ENCODE data around the gene RAB3GAP2. TPM values are rescaled to one million over a fixed set of nuclear protein-coding genes. Genes with fewer than 3 reads are reported as not detected.

The RAB3GAP2 gene
- total RNA-seq, 1 experiment from 2014 or later, result 64.3 TPM

GRCh38 chr1:220316305-220316704 is 44.1 kb upstream of the RAB3GAP2 start:
- ChIA-PET POLR2A (no interaction called here), CTCF (no interaction called here)
- peaks cover 6% of the 10 kb centered on the region for H3K4me1 Mint-ChIP-seq
- no peaks in the 10 kb centered on the region; the same call in 1 of the 2 replicates for H3K27me3 Mint-ChIP-seq (ENCODE audit: low read depth)
- H3K27ac Mint-ChIP-seq, result no peak overlapping the region
- H3K9me3 Mint-ChIP-seq, result no peaks in the 10 kb centered on the region
- ATAC-seq, result no peak
- no peak overlapping the region for H3K4me3 Mint-ChIP-seq
- no peak for TF ChIP-seq RELA (CRISPR knock-in tag; IDR thresholded peaks at IDR 0.05; ENCODE audit: borderline replicate concordance)
- TF ChIP-seq STAT6 (CRISPR knock-in tag; conservative IDR thresholded peaks at IDR 0.05; ENCODE audit: low read depth), result no peak
- TF ChIP-seq, protein P1, sequence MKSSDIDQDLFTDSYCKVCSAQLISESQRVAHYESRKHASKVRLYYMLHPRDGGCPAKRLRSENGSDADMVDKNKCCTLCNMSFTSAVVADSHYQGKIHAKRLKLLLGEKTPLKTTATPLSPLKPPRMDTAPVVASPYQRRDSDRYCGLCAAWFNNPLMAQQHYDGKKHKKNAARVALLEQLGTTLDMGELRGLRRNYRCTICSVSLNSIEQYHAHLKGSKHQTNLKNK (CRISPR knock-in tag; IDR thresholded peaks at IDR 0.05), result no peak
- TF ChIP-seq IRF2 (CRISPR knock-in tag; IDR thresholded peaks at IDR 0.05; ENCODE audit: borderline replicate concordance, low read depth), result no peak
- TF ChIP-seq FOXK1 (CRISPR knock-in tag; IDR thresholded peaks at IDR 0.05), result no peak
- TF ChIP-seq MXD4 (CRISPR knock-in tag; IDR thresholded peaks at IDR 0.05; ENCODE audit: borderline replicate concordance), result no peak
- TF ChIP-seq NR1H2 (CRISPR knock-in tag; IDR thresholded peaks at IDR 0.05), result no peak
- TF ChIP-seq NFATC4 (CRISPR knock-in tag; IDR thresholded peaks at IDR 0.05), result no peak
- no peak for TF ChIP-seq CDX4 (CRISPR knock-in tag; IDR thresholded peaks at IDR 0.05; ENCODE audit: borderline replicate concordance)
- no peak for TF ChIP-seq MYBL2 (CRISPR knock-in tag; IDR thresholded peaks at IDR 0.05)
- TF ChIP-seq, protein P2, sequence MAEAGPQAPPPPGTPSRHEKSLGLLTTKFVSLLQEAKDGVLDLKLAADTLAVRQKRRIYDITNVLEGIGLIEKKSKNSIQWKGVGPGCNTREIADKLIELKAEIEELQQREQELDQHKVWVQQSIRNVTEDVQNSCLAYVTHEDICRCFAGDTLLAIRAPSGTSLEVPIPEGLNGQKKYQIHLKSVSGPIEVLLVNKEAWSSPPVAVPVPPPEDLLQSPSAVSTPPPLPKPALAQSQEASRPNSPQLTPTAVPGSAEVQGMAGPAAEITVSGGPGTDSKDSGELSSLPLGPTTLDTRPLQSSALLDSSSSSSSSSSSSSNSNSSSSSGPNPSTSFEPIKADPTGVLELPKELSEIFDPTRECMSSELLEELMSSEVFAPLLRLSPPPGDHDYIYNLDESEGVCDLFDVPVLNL (CRISPR knock-in tag; IDR thresholded peaks at IDR 0.05; ENCODE audit: borderline replicate concordance, low read depth), result no peak
- no peak for TF ChIP-seq RORB (CRISPR knock-in tag; IDR thresholded peaks at IDR 0.05)
- TF ChIP-seq CREM (CRISPR knock-in tag; IDR thresholded peaks at IDR 0.05), result no peak
- TF ChIP-seq ZNF219 (CRISPR knock-in tag; IDR thresholded peaks at IDR 0.05; ENCODE audit: borderline replicate concordance), result no peak
- no peak for TF ChIP-seq FOXJ3 (CRISPR knock-in tag; IDR thresholded peaks at IDR 0.05; ENCODE audit: borderline replicate concordance)
- TF ChIP-seq HMGA2 (CRISPR knock-in tag; IDR thresholded peaks at IDR 0.05), result no peak
- no peak for DNase-seq (ENCODE audit: low spot score)
- no peaks in the 10 kb centered on the region for H3K36me3 Mint-ChIP-seq

GRCh38 chr1:220315070-220315839 is 43.0 kb upstream of the RAB3GAP2 start:
- Mint-ChIP-seq H3K4me3 (no peak overlapping the region), H3K4me1 (peaks cover 6% of the 10 kb centered on the region), H3K9me3 (peaks cover 4% of the 10 kb centered on the region; the same call in 1 of the 2 replicates), H3K27me3 (ENCODE audit: low read depth) (no peaks in the 10 kb centered on the region; the same call in 1 of the 2 replicates), H3K36me3 (no peaks in the 10 kb centered on the region), H3K27ac (no peak overlapping the region)
- ChIA-PET CTCF (interaction anchor here (0.6 kb wide), 1 partner anchor 265 kb away, joined by 3 read pairs; no protein-coding TSS in a partner anchor), POLR2A (no interaction called here)
- ATAC-seq, result no peak
- no peak for TF ChIP-seq CREM (CRISPR knock-in tag; IDR thresholded peaks at IDR 0.05)
- no peak for TF ChIP-seq HMGA2 (CRISPR knock-in tag; IDR thresholded peaks at IDR 0.05)
- no peak for TF ChIP-seq ERG (CRISPR knock-in tag; IDR thresholded peaks at IDR 0.05)
- TF ChIP-seq ESRRA (CRISPR knock-in tag; IDR thresholded peaks at IDR 0.05; ENCODE audit: borderline replicate concordance), result no peak
- DNase-seq (ENCODE audit: low spot score), result no peak
